Stomach (tissue), 4 donors: ENCODE results near the gene PLN.

Experiments used
- EP300 ChIP-seq: sonication (generic); formaldehyde crosslinking; IDR thresholded peaks from one replicate; pipeline ENCODE4 v1.6.1; 2017; ENCODE audit warnings: antibody characterized with exemption
- POLR2A ChIP-seq, 4 donors: fragments of 450-650 bp; IDR thresholded peaks; one replicate each; pipeline ENCODE4 v1.6.1; 2016; ENCODE audit warnings: antibody characterized with exemption in 4 of 4, control low read depth in 2 of 4, mild to moderate bottlenecking in 1 of 4, moderate library complexity in 1 of 4
- TF ChIP-seq, protein P1 (sequence below), 7 experiments: fragments of 450-650 bp in 4 of 7; fragments of 200-600 bp in 3 of 7; sonication (generic) in 3 of 7; IDR thresholded peaks; one replicate each; pipeline ENCODE4 v1.5.1; 2016 to 2019; ENCODE audit warnings: antibody characterized with exemption in 7 of 7, control low read depth in 2 of 7, mild to moderate bottlenecking in 1 of 7

DNA sequence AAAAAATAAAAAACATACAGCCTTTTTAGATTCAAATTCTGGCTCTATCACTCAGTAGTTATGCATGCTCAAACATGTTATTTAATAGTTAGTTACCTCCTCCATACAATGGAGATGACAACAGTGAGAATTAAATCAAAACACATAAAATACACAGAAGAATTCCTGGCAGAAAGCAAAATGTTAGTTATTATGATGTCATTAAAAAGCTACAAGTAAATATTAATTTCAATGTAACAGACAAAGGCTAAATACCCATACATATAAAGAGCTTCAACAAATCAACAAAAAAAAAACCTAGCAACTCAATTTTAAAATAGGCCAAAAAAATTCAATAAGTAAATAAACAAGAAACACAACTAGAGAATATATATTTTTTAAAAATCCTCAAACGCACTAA is 21.4 kb downstream of the PLN start:
- no peak for TF ChIP-seq POLR2A (IDR thresholded peaks at IDR 0.05)
- TF ChIP-seq, protein P1, sequence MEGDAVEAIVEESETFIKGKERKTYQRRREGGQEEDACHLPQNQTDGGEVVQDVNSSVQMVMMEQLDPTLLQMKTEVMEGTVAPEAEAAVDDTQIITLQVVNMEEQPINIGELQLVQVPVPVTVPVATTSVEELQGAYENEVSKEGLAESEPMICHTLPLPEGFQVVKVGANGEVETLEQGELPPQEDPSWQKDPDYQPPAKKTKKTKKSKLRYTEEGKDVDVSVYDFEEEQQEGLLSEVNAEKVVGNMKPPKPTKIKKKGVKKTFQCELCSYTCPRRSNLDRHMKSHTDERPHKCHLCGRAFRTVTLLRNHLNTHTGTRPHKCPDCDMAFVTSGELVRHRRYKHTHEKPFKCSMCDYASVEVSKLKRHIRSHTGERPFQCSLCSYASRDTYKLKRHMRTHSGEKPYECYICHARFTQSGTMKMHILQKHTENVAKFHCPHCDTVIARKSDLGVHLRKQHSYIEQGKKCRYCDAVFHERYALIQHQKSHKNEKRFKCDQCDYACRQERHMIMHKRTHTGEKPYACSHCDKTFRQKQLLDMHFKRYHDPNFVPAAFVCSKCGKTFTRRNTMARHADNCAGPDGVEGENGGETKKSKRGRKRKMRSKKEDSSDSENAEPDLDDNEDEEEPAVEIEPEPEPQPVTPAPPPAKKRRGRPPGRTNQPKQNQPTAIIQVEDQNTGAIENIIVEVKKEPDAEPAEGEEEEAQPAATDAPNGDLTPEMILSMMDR (IDR thresholded peaks at IDR 0.05) = no peak
- TF ChIP-seq EP300 = no peak
